H1 (cell line): ENCODE results near the gene C16orf95. TPM values are rescaled to one million over a fixed set of nuclear protein-coding genes. Genes with fewer than 3 reads are reported as not detected.

Experiments
- CTCF ChIA-PET: fragments of 300-600 bp; sonication (Branson Sonifier 250); formaldehyde crosslinking; loops from one replicate; lab custom pipeline; 2021; ENCODE audit not compliant: partially characterized antibody; lab: Charles Lee
- POLR2A ChIA-PET: fragments of 300-600 bp; sonication (Branson Sonifier 250); formaldehyde crosslinking; loops from one replicate; lab custom pipeline; 2021; ENCODE audit warnings: inconsistent platforms; ENCODE audit not compliant: partially characterized antibody; lab: Charles Lee
- DNase-seq, 2 experiments: peaks; one replicate each; pipeline versions ENCODE4 v3.0.0 to v3.0.0-alpha.2; 2010 to 2022; ENCODE audit warnings: low spot score in 2 of 2, low read depth in 1 of 2, mixed read lengths in 1 of 2
- FAIRE-seq: peaks from 2 replicates; lab custom pipeline; 2011; peaks lifted over from hg19 to GRCh38; lab: Jason Lieb, UNC
- H2AFZ ChIP-seq: 2 replicates; pipeline ENCODE4 v1.8.1; 2012; ENCODE audit warnings: low read length, inconsistent platforms
- H2AK5ac ChIP-seq: 2 replicates; pipeline ENCODE4 v1.6.1; 2013; ENCODE audit warnings: low read depth, low read length
- H2BK120ac ChIP-seq: replicated peaks from 2 replicates; pipeline ENCODE3; 2013; ENCODE audit warnings: low read depth, low read length, inconsistent platforms
- H2BK12ac ChIP-seq: 2 replicates; pipeline ENCODE4 v1.6.1; 2013; ENCODE audit warnings: low read depth, low read length
- H2BK15ac ChIP-seq: 2 replicates; pipeline ENCODE4 v1.6.1; 2013; ENCODE audit warnings: low read length
- H2BK20ac ChIP-seq: 2 replicates; pipeline ENCODE4 v1.6.1; 2013; ENCODE audit warnings: low read length
- H2BK5ac ChIP-seq: 2 replicates; pipeline ENCODE4 v1.6.1; 2013; ENCODE audit warnings: low read depth, low read length
- H3K14ac ChIP-seq: 2 replicates; pipeline ENCODE4 v1.6.1; 2013; ENCODE audit warnings: inconsistent platforms; ENCODE audit not compliant: insufficient read length
- H3K18ac ChIP-seq: 2 replicates; pipeline ENCODE4 v1.6.1; 2013; ENCODE audit warnings: low read length; ENCODE audit errors: extremely low read depth
- H3K23ac ChIP-seq: 2 replicates; pipeline ENCODE4 v1.6.1; 2013; ENCODE audit warnings: inconsistent platforms; ENCODE audit not compliant: insufficient read length
- H3K23me2 ChIP-seq: 2 replicates; pipeline ENCODE4 v1.6.1; 2013; ENCODE audit warnings: low read depth, low read length
- H3K27ac ChIP-seq: 2 replicates; pipeline ENCODE4 v1.6.1; 2011; ENCODE audit warnings: low read depth, low read length, inconsistent platforms
- H3K27me3 ChIP-seq, 4 experiments: replicated peaks in 1 of 4; 1 replicate in 1 of 4; 2 replicates in 3 of 4; pipeline versions ENCODE4 v1.6.1 to v1.8.1; 2011 to 2013; ENCODE audit warnings: low read length in 3 of 4, mild to moderate bottlenecking in 3 of 4, inconsistent platforms in 2 of 4, mixed read lengths in 2 of 4, moderate library complexity in 1 of 4; ENCODE audit not compliant: control insufficient read depth in 3 of 4, insufficient read depth in 3 of 4; ENCODE audit errors: extremely low read depth in 1 of 4
- H3K36me3 ChIP-seq, 4 experiments: 2 replicates each; pipeline versions ENCODE4 v1.6.1 to v1.8.1; 2011 to 2013; ENCODE audit warnings: mild to moderate bottlenecking in 4 of 4, low read length in 3 of 4, moderate library complexity in 2 of 4, control low read depth in 1 of 4, inconsistent platforms in 1 of 4; ENCODE audit not compliant: insufficient read depth in 4 of 4, control insufficient read depth in 2 of 4
- H3K4ac ChIP-seq: replicated peaks from 2 replicates; pipeline ENCODE3; 2013; ENCODE audit warnings: low read length, low read depth, mixed read lengths, inconsistent platforms; ENCODE audit not compliant: insufficient read length
- H3K4me1 ChIP-seq, 4 experiments: replicated peaks in 1 of 4; 1 replicate in 1 of 4; 2 replicates in 3 of 4; pipeline versions ENCODE4 v1.6.1 to v1.8.1; 2011 to 2013; ENCODE audit warnings: low read length in 3 of 4, inconsistent platforms in 2 of 4, mixed read lengths in 1 of 4; ENCODE audit not compliant: insufficient read depth in 4 of 4, control insufficient read depth in 3 of 4
- H3K4me2 ChIP-seq, 2 experiments: 2 replicates each; pipeline versions ENCODE4 v1.6.1 to v1.8.1; 2011 to 2013; ENCODE audit warnings: low read depth in 2 of 2, low read length in 2 of 2, control low read depth in 1 of 2, inconsistent platforms in 1 of 2, mild to moderate bottlenecking in 1 of 2; ENCODE audit not compliant: insufficient read depth in 1 of 2
- H3K4me3 ChIP-seq, 4 experiments: fragments of 200-600, 300-600 bp in 1 of 4; sonication (generic), shearing (Covaris generic), sonication (Bioruptor Twin) in 1 of 4; 2 replicates each; pipeline versions ENCODE4 v1.5.1 to v1.8.1; 2011 to 2016; ENCODE audit warnings: low read length in 4 of 4, low read depth in 3 of 4, control low read depth in 2 of 4, inconsistent platforms in 2 of 4, mild to moderate bottlenecking in 2 of 4, mixed read lengths in 1 of 4, moderate library complexity in 1 of 4; ENCODE audit not compliant: insufficient read depth in 2 of 4; ENCODE audit errors: extremely low read depth in 1 of 4
- H3K56ac ChIP-seq: replicated peaks from 2 replicates; pipeline ENCODE3; 2013; ENCODE audit warnings: low read depth, mild to moderate bottlenecking, mixed read lengths, low read length, inconsistent platforms; ENCODE audit not compliant: insufficient read length
- H3K79me1 ChIP-seq: 2 replicates; pipeline ENCODE4 v1.6.1; 2013; ENCODE audit warnings: low read depth, low read length, control low read depth
- H3K79me2 ChIP-seq, 2 experiments: 2 replicates each; pipeline versions ENCODE4 v1.6.1 to v1.8.1; 2012 to 2013; ENCODE audit warnings: low read length in 2 of 2, mild to moderate bottlenecking in 2 of 2, inconsistent platforms in 1 of 2; ENCODE audit not compliant: insufficient read depth in 2 of 2, control insufficient read depth in 1 of 2
- H3K9ac ChIP-seq, 4 experiments: replicated peaks in 1 of 4; 1 replicate in 1 of 4; 2 replicates in 3 of 4; pipeline versions ENCODE4 v1.6.1 to v1.8.1; 2011 to 2013; ENCODE audit warnings: low read depth in 3 of 4, low read length in 3 of 4, control low read depth in 2 of 4, mild to moderate bottlenecking in 2 of 4, moderate library complexity in 2 of 4, inconsistent platforms in 1 of 4; ENCODE audit errors: extremely low read depth in 1 of 4
- H3K9me3 ChIP-seq, 2 experiments: 2 replicates each; pipeline versions ENCODE4 v1.6.1 to v1.8.1; 2012 to 2013; ENCODE audit warnings: mild to moderate bottlenecking in 2 of 2, moderate library complexity in 2 of 2, control low read depth in 1 of 2, inconsistent platforms in 1 of 2, low read depth in 1 of 2, low read length in 1 of 2, mixed read lengths in 1 of 2; ENCODE audit not compliant: insufficient read depth in 2 of 2
- H4K20me1 ChIP-seq, 2 experiments: replicated peaks in 1 of 2; 2 replicates each; pipeline versions ENCODE3 to v1.8.1; 2011 to 2013; ENCODE audit warnings: inconsistent platforms in 2 of 2, low read length in 2 of 2, mild to moderate bottlenecking in 1 of 2; ENCODE audit not compliant: insufficient read depth in 2 of 2, control insufficient read depth in 1 of 2
- H4K5ac ChIP-seq: 2 replicates; pipeline ENCODE4 v1.6.1; 2013; ENCODE audit warnings: low read length, low read depth, mixed read lengths, inconsistent platforms; ENCODE audit not compliant: insufficient read length
- H4K8ac ChIP-seq: 2 replicates; pipeline ENCODE4 v1.8.0; 2013; ENCODE audit warnings: mild to moderate bottlenecking, moderate library complexity, low read length, inconsistent platforms; ENCODE audit not compliant: insufficient read depth; ENCODE audit errors: extremely low read depth
- H4K91ac ChIP-seq: replicated peaks from 2 replicates; pipeline ENCODE3; 2013; ENCODE audit warnings: low read length, mixed read lengths, inconsistent platforms; ENCODE audit not compliant: insufficient read length
- ASH2L ChIP-seq: fragments of 200-600, 300-600 bp; sonication (generic); IDR thresholded peaks from one replicate; pipeline ENCODE4 v1.7.1; 2017; ENCODE audit warnings: low read length
- ATF2 ChIP-seq: IDR thresholded peaks from 2 replicates; pipeline ENCODE4 v1.6.1; 2012; ENCODE audit warnings: low read length, inconsistent platforms
- ATF3 ChIP-seq: IDR thresholded peaks from 2 replicates; pipeline ENCODE4 v1.6.1; 2011; ENCODE audit warnings: low read depth, mild to moderate bottlenecking, low read length; ENCODE audit not compliant: insufficient read depth
- FOSL1 ChIP-seq: IDR thresholded peaks from 2 replicates; pipeline ENCODE4 v1.6.1; 2011; ENCODE audit warnings: mild to moderate bottlenecking, low read depth, low read length, moderate library complexity; ENCODE audit not compliant: insufficient read depth
- HDAC6 ChIP-seq: IDR thresholded peaks from one replicate; pipeline ENCODE4 v1.7.1; 2012; ENCODE audit warnings: low read depth, mild to moderate bottlenecking, inconsistent platforms, low read length, moderate library complexity
- TEAD4 ChIP-seq: IDR thresholded peaks from 2 replicates; pipeline ENCODE4 v1.6.1; 2012; ENCODE audit warnings: low read depth, low read length, inconsistent platforms, mixed read lengths
- WGBS, 2 experiments: shearing (Covaris generic) in 1 of 2; methylation state at CpG; one replicate each; pipeline versions ENCODE4 v1.1.6 to v1.1.7; 2013 to 2015; ENCODE audit warnings: low lambda C conversion rate in 2 of 2, mixed read lengths in 2 of 2, inconsistent platforms in 1 of 2, low coverage in 1 of 2, missing lambda C conversion rate in 1 of 2; ENCODE audit not compliant: insufficient replicate concordance in 2 of 2, insufficient coverage in 1 of 2, insufficient read length in 1 of 2; ENCODE audit errors: extremely low coverage in 1 of 2, missing lambda C conversion rate in 1 of 2; 5-methylcytosine and 5-hydroxymethylcytosine counted together
- polyA plus RNA-seq, 7 experiments: library from polyadenylated mRNA; depleted of rRNA in 3 of 7; stranded (reverse) in 5 of 7; unstranded in 2 of 7; fragments of >200 nt in 5 of 7; fragments of 200-250 nt in 2 of 7; gene quantifications; 1 replicate in 5 of 7; 2 replicates in 1 of 7; 4 replicates in 1 of 7; pipeline versions ENCODE4 v1.2.1 to v1.2.3, GENCODE V29; 2011 to 2013; ENCODE audit warnings: missing spikeins in 2 of 7, mixed read lengths in 2 of 7
- total RNA-seq: library from RNA; stranded (reverse); fragmentation: NEBNext Ultra II Directional; extraction: Animal tissue kit (Norgen Biotek cat#: 25700); gene quantifications from 2 replicates; pipeline ENCODE4 v1.2.1, GENCODE V29; 2021

Gene C16orf95
- total and polyA plus RNA-seq, 2 of the 8 experiments (the other 6 are each of a cell fraction or from before 2014, with no cell fraction given): 5.0 to 5.4 TPM

GRCh38 chr16:87295259-87295658 lies 21.9 kb downstream of the C16orf95 start:
- Histone ChIP-seq H3K27ac (no peak overlapping the region), H3K4me3 (no peak overlapping the region), H3K56ac (no peak overlapping the region), H2BK12ac (no peak overlapping the region), H4K20me1 (peaks cover 0 to 2% of the 10 kb centered on the region in 2 experiments), H4K8ac (no peak overlapping the region), H3K27me3 (peaks cover 0 to 2% (median 0%) of the 10 kb centered on the region in 4 experiments; a peak in 2 of 7 replicates), H3K4me2 (no peak overlapping the region), H2BK15ac (no peak overlapping the region), H3K14ac (no peak overlapping the region), H2AK5ac (no peak overlapping the region), H3K18ac (no peak overlapping the region; the same call in 1 of the 2 replicates), H3K36me3 (no peaks in the 10 kb centered on the region), H3K79me2 (no peaks in the 10 kb centered on the region), H3K9me3 (peaks cover 8 to 9% of the 10 kb centered on the region in 2 experiments; a peak in 2 of 4 replicates), H2AFZ (no peak overlapping the region), H2BK5ac (no peak overlapping the region), H4K91ac (no peak overlapping the region), H3K79me1 (no peaks in the 10 kb centered on the region), H3K23ac (no peak overlapping the region), H3K4ac (no peak overlapping the region), H4K5ac (no peak overlapping the region), H2BK20ac (no peak overlapping the region), H3K9ac (no peak overlapping the region), H2BK120ac (no peak overlapping the region), H3K23me2 (peaks cover 4% of the 10 kb centered on the region; the same call in 1 of the 2 replicates), H3K4me1 (peaks cover 0 to 5% (median 2%) of the 10 kb centered on the region in 4 experiments; a peak in 3 of 7 replicates)
- 62% methylated on average over 4 of the region's 4 CpGs; no CpG with 5 or more reads in 1 of the 2 experiments for WGBS, 2 experiments
- FAIRE-seq (peak; percentile 39), DNase-seq (no peak)
- ChIA-PET POLR2A (no interaction called here), CTCF (interaction anchor here (1.4 to 1.7 kb wide), 3 partner anchors 11 to 61 kb away, joined by 4 to 6 read pairs (median 5); no protein-coding TSS in a partner anchor)
- 0 out of 2 replicates have a peak, but pooled peaks have one; percentile 13 for TF ChIP-seq TEAD4
- no peak for TF ChIP-seq HDAC6
- TF ChIP-seq ATF3: no peak
- no peak for TF ChIP-seq ATF2
- TF ChIP-seq ASH2L: no peak
- TF ChIP-seq FOSL1: no peak
